ENCODE results near the gene FKTN. TPM values are rescaled to one million over a fixed set of nuclear protein-coding genes. Genes with fewer than 3 reads are reported as not detected.
A peak's percentile ranks its signal among the peaks of the same experiment; 100 is the strongest.

The FKTN gene
- total and polyA plus RNA-seq, 9 of the 15 experiments (the other 6 are each of a cell fraction or from before 2014, with no cell fraction given), result 5.4 to 16.3 (median 10.4) TPM

GRCh38 chr9:105608721-105609598 is 51.0 kb downstream of the FKTN start:
- DNase-seq (ENCODE audit: extremely low read depth in 1 of 4, low spot score in 3 of 4), result peak; percentile 44 to 69 (median 52)
- intact Hi-C loops (cut with micrococcal nuclease), result loop anchor here (1.0 to 5.0 kb wide), 4 partner anchors 81 to 272 kb away; no protein-coding TSS in a partner anchor
- peak; percentile 62 for FAIRE-seq
- H3K9me3 ChIP-seq (replicated peaks; ENCODE audit: control insufficient read depth, insufficient read depth, low read depth, low read length), result no peaks in the 10 kb centered on the region
- H3K9ac ChIP-seq (ENCODE audit: insufficient read depth in 1 of 2, low read depth in 2 of 2, low read length in 2 of 2), result no peak overlapping the region
- peaks cover 3% of the 10 kb centered on the region; the same call in 1 of the 3 replicates for H3K36me3 ChIP-seq (ENCODE audit: control insufficient read depth, insufficient read depth, low read length)
- no TSS peak for BruUV-seq (replicated peaks)
- no peak overlapping the region for H3K27ac ChIP-seq (ENCODE audit: extremely low read depth, low read depth, low read length)
- H3K4me2 ChIP-seq (ENCODE audit: insufficient read depth, low read length), result no peak overlapping the region
- no peaks in the 10 kb centered on the region for H3K27me3 ChIP-seq (ENCODE audit: control insufficient read depth in 2 of 2, insufficient read depth in 2 of 2, low read length in 2 of 2)
- H3K4me1 ChIP-seq (replicated peaks in 1 of 2; ENCODE audit: control insufficient read depth in 2 of 2, insufficient read depth in 2 of 2, low read length in 2 of 2), result no peaks in the 10 kb centered on the region
- H3K79me2 ChIP-seq (ENCODE audit: control insufficient read depth, insufficient read depth, low read length), result no peaks in the 10 kb centered on the region
- H2AFZ ChIP-seq (ENCODE audit: low read depth, low read length), result no peak overlapping the region
- ChIA-PET POLR2A (interaction anchor here (0.7 kb wide), 1 partner anchor 112 kb away, joined by 4 read pairs; no protein-coding TSS in a partner anchor), CTCF (ENCODE audit: low intra/inter-chr PET ratio) (interaction anchor here (1.3 to 2.6 kb wide), 3 partner anchors 108 to 273 kb away, joined by 6 to 16 read pairs (median 6); no protein-coding TSS in a partner anchor)
- H3K4me3 ChIP-seq, result no peak overlapping the region
- in situ Hi-C loops (cut with MboI), result loop anchor here (25.0 kb wide), 1 partner anchor 228 kb away; no protein-coding TSS in a partner anchor
- H3K9me1 ChIP-seq (ENCODE audit: control insufficient read depth, insufficient read depth, low read length), result no peaks in the 10 kb centered on the region
- no peaks in the 10 kb centered on the region for H4K20me1 ChIP-seq (replicated peaks; ENCODE audit: control insufficient read depth, insufficient read depth, low read length)
- WGBS (ENCODE audit: insufficient coverage, low coverage, missing lambda C conversion rate), result 33% methylated on average over 6 of the region's 6 CpGs
- ATAC-seq, result peak; percentile 88
- TF ChIP-seq PKNOX1 (IDR thresholded peaks at IDR 0.05) (0 out of 2 replicates have a peak, but pooled peaks have one; percentile 22), JUNB (CRISPR knock-in tag; conservative IDR thresholded peaks at IDR 0.05) (no peak), MEIS2 (IDR thresholded peaks at IDR 0.05; ENCODE audit: partially characterized antibody) (peak; percentile 57), RAD21 (CRISPR knock-in tag; conservative IDR thresholded peaks at IDR 0.05 in 1 of 2, IDR thresholded peaks at IDR 0.05 in 1 of 2) (peak; percentile 84 to 85), GTF2E2 (tag; IDR thresholded peaks at IDR 0.05) (no peak), MEF2A (IDR thresholded peaks at IDR 0.05; ENCODE audit: control insufficient read depth, low read depth, low read length) (no peak), ZNF77 (CRISPR knock-in tag; IDR thresholded peaks at IDR 0.05) (no peak), ARID3A (IDR thresholded peaks at IDR 0.05; ENCODE audit: borderline replicate concordance, low read depth, low read length) (peak; percentile 90; the same call in 1 of the 2 replicates), ZKSCAN3 (CRISPR knock-in tag; IDR thresholded peaks at IDR 0.05) (no peak), NR2C1 (IDR thresholded peaks at IDR 0.05) (no peak), NR2C1 (tag; IDR thresholded peaks at IDR 0.05) (no peak), PBX2 (CRISPR knock-in tag; IDR thresholded peaks at IDR 0.05; ENCODE audit: low read depth) (no peak), PBX2 (tag; conservative IDR thresholded peaks at IDR 0.05; ENCODE audit: low read depth) (peak; percentile 68), POLR2H (tag; IDR thresholded peaks at IDR 0.05; ENCODE audit: low read depth) (0 out of 2 replicates have a peak, but pooled peaks have one; percentile 26), CEBPG (CRISPR knock-in tag; IDR thresholded peaks at IDR 0.05) (no peak), CEBPG (tag; conservative IDR thresholded peaks at IDR 0.05 in 1 of 2, IDR thresholded peaks at IDR 0.05 in 1 of 2) (no peak)
